ENCODE measurements around the gene SPATA12. TPM values are rescaled to one million over a fixed set of nuclear protein-coding genes. Genes with fewer than 3 reads are reported as not detected.
"Not testable (repeated sequence)": the region's sequence is repeated elsewhere in the genome, so short reads cannot be mapped to it uniquely, and the experiment has no call there.

SPATA12 gene
- total and polyA plus RNA-seq, 7 donors, result 0.26 TPM; not detected in 6

DNA sequence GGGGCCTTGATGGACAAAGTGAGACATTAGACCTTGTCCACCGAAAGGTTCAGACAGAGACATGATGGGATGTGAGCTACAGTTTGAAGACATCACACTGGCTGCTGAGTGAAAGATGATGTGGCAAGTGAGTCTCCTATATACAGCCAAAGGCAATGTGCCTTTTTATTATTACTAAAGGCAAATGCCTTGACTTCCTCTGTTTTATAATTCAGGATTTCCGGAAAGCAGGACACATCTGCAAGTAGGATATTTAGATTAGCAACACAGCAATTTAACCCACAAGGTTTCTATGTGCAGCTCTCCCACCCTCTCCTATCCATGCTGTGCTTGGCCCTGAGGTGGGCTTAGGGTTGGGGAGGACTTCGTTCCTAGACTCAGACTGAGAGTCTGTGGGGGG, 20.7 kb downstream of the SPATA12 start:
- Histone ChIP-seq H3K4me3 (no peak overlapping the region), H3K9me3 (no peaks in the 10 kb centered on the region), H3K36me3 (no peaks in the 10 kb centered on the region), H3K27ac (no peak overlapping the region), H3K27me3 (no peaks in the 10 kb centered on the region), H3K4me1 (peaks cover 0 to 20% (median 14%) of the 10 kb centered on the region in 4 donors)
- 56 to 81% methylated on average over 3 of the region's 3 CpGs for WGBS, 2 donors
- TF ChIP-seq EP300 (IDR thresholded peaks at IDR 0.05) (no peak), CTCF (IDR thresholded peaks at IDR 0.05) (no peak), POLR2AphosphoS5 (IDR thresholded peaks at IDR 0.05) (no peak), POLR2A (IDR thresholded peaks at IDR 0.05) (no peak)
- intact Hi-C loops (cut with DNase I), result no loop called here
- DNase-seq, result no peak

GRCh38 chr3:57082481-57082880, 22.0 kb downstream of the SPATA12 start:
- Histone ChIP-seq H3K4me1 (peaks cover 0 to 17% (median 7%) of the 10 kb centered on the region in 4 donors), H3K4me3 (no peak overlapping the region), H3K27me3 (no peaks in the 10 kb centered on the region), H3K27ac (no peak overlapping the region), H3K36me3 (no peaks in the 10 kb centered on the region), H3K9me3 (no peaks in the 10 kb centered on the region)
- intact Hi-C loops (cut with DNase I), result no loop called here
- TF ChIP-seq CTCF (IDR thresholded peaks at IDR 0.05) (no peak), EP300 (IDR thresholded peaks at IDR 0.05) (no peak), POLR2A (IDR thresholded peaks at IDR 0.05) (no peak), POLR2AphosphoS5 (IDR thresholded peaks at IDR 0.05) (no peak)
- DNase-seq, result no peak
- 92 to 94% methylated on average over 6 of the region's 6 CpGs for WGBS, 2 donors

GRCh38 chr3:57083266-57083995, 23.0 kb downstream of the SPATA12 start:
- intact Hi-C loops (cut with DNase I); H3K27me3 ChIP-seq; H3K27ac ChIP-seq; H3K4me3 ChIP-seq; H3K9me3 ChIP-seq; H3K4me1 ChIP-seq; DNase-seq; H3K36me3 ChIP-seq: not testable (repeated sequence)
- WGBS, 2 donors, result 90 to 94% methylated on average over 16 of the region's 16 CpGs

DNA sequence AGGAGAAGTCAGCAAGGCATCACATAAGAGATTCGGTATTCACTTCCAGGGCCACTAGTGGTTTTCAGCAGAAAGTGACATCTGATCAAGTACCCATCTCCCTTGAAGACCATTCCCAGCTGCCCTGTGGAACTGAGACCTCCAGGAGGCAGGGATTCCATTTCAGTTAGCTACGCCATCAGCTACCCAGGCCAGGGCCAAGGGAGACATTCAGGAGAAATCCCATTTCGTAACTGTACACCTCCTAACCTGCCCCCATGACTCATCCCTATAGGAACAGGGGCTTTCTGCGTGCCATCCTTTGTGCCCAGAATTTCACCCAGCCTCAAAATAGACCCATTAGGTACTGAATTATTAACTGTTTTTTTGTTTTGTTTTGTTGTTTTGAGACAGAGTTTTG, 24.7 kb downstream of the SPATA12 start:
- H3K9me3 ChIP-seq, result no peaks in the 10 kb centered on the region
- no peak overlapping the region for H3K27ac ChIP-seq
- TF ChIP-seq POLR2A (IDR thresholded peaks at IDR 0.05), result no peak
- intact Hi-C loops (cut with DNase I), result no loop called here
- no peaks in the 10 kb centered on the region for H3K4me1 ChIP-seq
- H3K27me3 ChIP-seq, result no peaks in the 10 kb centered on the region
- DNase-seq, result no peak
- H3K36me3 ChIP-seq, result no peaks in the 10 kb centered on the region
- 94 to 95% methylated on average over 4 of the region's 4 CpGs for WGBS, 2 donors
- H3K4me3 ChIP-seq, result no peak overlapping the region

- TF ChIP-seq CTCF (IDR thresholded peaks at IDR 0.05) (no peak), POLR2A (IDR thresholded peaks at IDR 0.05) (no peak), POLR2AphosphoS5 (IDR thresholded peaks at IDR 0.05) (no peak), EP300 (IDR thresholded peaks at IDR 0.05) (no peak)
- H3K36me3 ChIP-seq, result no peaks in the 10 kb centered on the region
- no peak overlapping the region for H3K4me3 ChIP-seq
- no peak for DNase-seq
- H3K27ac ChIP-seq, result no peak overlapping the region
- H3K4me1 ChIP-seq, result peaks cover 0 to 8% (median 5%) of the 10 kb centered on the region in 4 donors
- no peaks in the 10 kb centered on the region for H3K27me3 ChIP-seq
- intact Hi-C loops (cut with DNase I), result no loop called here
- H3K9me3 ChIP-seq, result no peaks in the 10 kb centered on the region
These were observed 25.7 kb downstream of the SPATA12 start for GRCh38 chr3:57086201-57086600.

All from sigmoid colon (tissue), 7 donors.